NCI-H2029 (cell line): ENCODE measurements around the gene MELTF.

Experiments used
- DNase-seq: peaks from one replicate; lab custom pipeline; 2025; lab: John Stamatoyannopoulos, UW

MELTF gene

GRCh38 chr3:197010556-197011351 is 18.9 kb downstream of the MELTF start:
- no peak for DNase-seq

- DNase-seq, result no peak
Measured at GRCh38 chr3:197009532-197010019, 20.0 kb downstream of the MELTF start.

GRCh38 chr3:197008436-197009209 is 21.0 kb downstream of the MELTF start:
- DNase-seq, result no peak

- DNase-seq, result no peak
Measured at GRCh38 chr3:197007953-197008352, 21.7 kb downstream of the MELTF start.

- no peak for DNase-seq
Measured at GRCh38 chr3:197007296-197007940, 22.2 kb downstream of the MELTF start.

- DNase-seq, result no peak
Measured at GRCh38 chr3:197006860-197007259, 22.8 kb downstream of the MELTF start.

- no peak for DNase-seq
Measured at GRCh38 chr3:197006446-197006845, 23.2 kb downstream of the MELTF start.

- peak; percentile 31 for DNase-seq
Measured at GRCh38 chr3:197003461-197004385, 25.9 kb downstream of the MELTF start.

- peak; percentile 63 for DNase-seq
Measured at GRCh38 chr3:197002701-197003454, 26.7 kb downstream of the MELTF start.

- no peak for DNase-seq
Measured at GRCh38 chr3:197001972-197002700, 27.5 kb downstream of the MELTF start.

GRCh38 chr3:197001106-197001971 is 28.3 kb downstream of the MELTF start:
- no peak for DNase-seq

- no peak for DNase-seq
Measured at GRCh38 chr3:197000211-197000610, 29.4 kb downstream of the MELTF start.

- no peak for DNase-seq
Measured at GRCh38 chr3:196998966-196999760, 30.5 kb downstream of the MELTF start.

GRCh38 chr3:196997311-196997710 is 32.3 kb downstream of the MELTF start:
- no peak for DNase-seq

- DNase-seq, result peak; percentile 74
Measured at GRCh38 chr3:196996454-196997265, 33.0 kb downstream of the MELTF start.

- DNase-seq, result no peak
Measured at GRCh38 chr3:196995646-196996355, 33.8 kb downstream of the MELTF start.

- no peak for DNase-seq
Measured at GRCh38 chr3:196995027-196995426, 34.6 kb downstream of the MELTF start.
